ENCODE results near the gene RASGEF1C. TPM values are rescaled to one million over a fixed set of nuclear protein-coding genes. Genes with fewer than 3 reads are reported as not detected.

Gene RASGEF1C
- total RNA-seq, 1 experiment from 2014 or later = not detected

- BruUV-seq (replicated peaks) = no TSS peak
- Mint-ChIP-seq H3K4me3 (ENCODE audit: low read depth, unreplicated experiment) (no peak overlapping the region), H3K4me1 (ENCODE audit: low read depth, unreplicated experiment) (no peaks in the 10 kb centered on the region), H3K9me3 (ENCODE audit: low read depth, unreplicated experiment) (peaks cover 3% of the 10 kb centered on the region), H3K36me3 (ENCODE audit: insufficient read depth, unreplicated experiment) (no peaks in the 10 kb centered on the region), H3K27ac (ENCODE audit: unreplicated experiment) (no peak overlapping the region), H3K27me3 (ENCODE audit: unreplicated experiment) (peaks cover 38% of the 10 kb centered on the region)
- intact Hi-C loops (cut with micrococcal nuclease; ENCODE audit: unreplicated experiment) = no loop called here
- TF ChIP-seq CTCF (IDR thresholded peaks at IDR 0.05; ENCODE audit: unreplicated experiment) = no peak
- DNase-seq = no peak
- CTCF ChIA-PET = interaction anchor here (1.5 kb wide), 1 partner anchor 188 kb away, joined by 4 read pairs; no protein-coding TSS in a partner anchor
These were observed 107.4 kb downstream of the RASGEF1C start for GRCh38 chr5:180101451-180102105.

GRCh38 chr5:180100621-180101450, 108.2 kb downstream of the RASGEF1C start:
- intact Hi-C loops (cut with micrococcal nuclease; ENCODE audit: unreplicated experiment) = no loop called here
- TF ChIP-seq CTCF (IDR thresholded peaks at IDR 0.05; ENCODE audit: unreplicated experiment) = no peak
- BruUV-seq (replicated peaks) = no TSS peak
- no peak overlapping the region for H3K27ac Mint-ChIP-seq (ENCODE audit: unreplicated experiment)
- no peaks in the 10 kb centered on the region for H3K9me3 Mint-ChIP-seq (ENCODE audit: low read depth, unreplicated experiment)
- H3K36me3 Mint-ChIP-seq (ENCODE audit: insufficient read depth, unreplicated experiment) = no peaks in the 10 kb centered on the region
- H3K4me3 Mint-ChIP-seq (ENCODE audit: low read depth, unreplicated experiment) = no peak overlapping the region
- CTCF ChIA-PET = no interaction called here
- DNase-seq = no peak
- peaks cover 36% of the 10 kb centered on the region for H3K27me3 Mint-ChIP-seq (ENCODE audit: unreplicated experiment)
- H3K4me1 Mint-ChIP-seq (ENCODE audit: low read depth, unreplicated experiment) = no peaks in the 10 kb centered on the region

- H3K27me3 Mint-ChIP-seq (ENCODE audit: unreplicated experiment) = peaks cover 43% of the 10 kb centered on the region
- no peak for TF ChIP-seq CTCF (IDR thresholded peaks at IDR 0.05; ENCODE audit: unreplicated experiment)
- no peak for DNase-seq
- no peak overlapping the region for H3K27ac Mint-ChIP-seq (ENCODE audit: unreplicated experiment)
- H3K4me1 Mint-ChIP-seq (ENCODE audit: low read depth, unreplicated experiment) = no peaks in the 10 kb centered on the region
- intact Hi-C loops (cut with micrococcal nuclease; ENCODE audit: unreplicated experiment) = no loop called here
- no peaks in the 10 kb centered on the region for H3K36me3 Mint-ChIP-seq (ENCODE audit: insufficient read depth, unreplicated experiment)
- H3K4me3 Mint-ChIP-seq (ENCODE audit: low read depth, unreplicated experiment) = no peak overlapping the region
- H3K9me3 Mint-ChIP-seq (ENCODE audit: low read depth, unreplicated experiment) = no peaks in the 10 kb centered on the region
- BruUV-seq (replicated peaks) = no TSS peak
- CTCF ChIA-PET = no interaction called here
These were observed 109.0 kb downstream of the RASGEF1C start for GRCh38 chr5:180099733-180100611.

- H3K27ac Mint-ChIP-seq (ENCODE audit: unreplicated experiment) = no peak overlapping the region
- no TSS peak for BruUV-seq (replicated peaks)
- CTCF ChIA-PET = no interaction called here
- no peak for DNase-seq
- no peak overlapping the region for H3K4me3 Mint-ChIP-seq (ENCODE audit: low read depth, unreplicated experiment)
- no peaks in the 10 kb centered on the region for H3K4me1 Mint-ChIP-seq (ENCODE audit: low read depth, unreplicated experiment)
- H3K36me3 Mint-ChIP-seq (ENCODE audit: insufficient read depth, unreplicated experiment) = no peaks in the 10 kb centered on the region
- intact Hi-C loops (cut with micrococcal nuclease; ENCODE audit: unreplicated experiment) = no loop called here
- no peak for TF ChIP-seq CTCF (IDR thresholded peaks at IDR 0.05; ENCODE audit: unreplicated experiment)
- peaks cover 47% of the 10 kb centered on the region for H3K27me3 Mint-ChIP-seq (ENCODE audit: unreplicated experiment)
- H3K9me3 Mint-ChIP-seq (ENCODE audit: low read depth, unreplicated experiment) = no peaks in the 10 kb centered on the region
These were observed 109.8 kb downstream of the RASGEF1C start for GRCh38 chr5:180098991-180099732.

Measured in Calu3 (cell line).